H1 (cell line): Measurements from ENCODE around the gene HNF1A. TPM values are rescaled to one million over a fixed set of nuclear protein-coding genes. Genes with fewer than 3 reads are reported as not detected.

ENCODE experiments used
- CTCF ChIA-PET: fragments of 300-600 bp; sonication (Branson Sonifier 250); formaldehyde crosslinking; loops from one replicate; lab custom pipeline; 2021; ENCODE audit not compliant: partially characterized antibody; lab: Charles Lee
- POLR2A ChIA-PET: fragments of 300-600 bp; sonication (Branson Sonifier 250); formaldehyde crosslinking; loops from one replicate; lab custom pipeline; 2021; ENCODE audit warnings: inconsistent platforms; ENCODE audit not compliant: partially characterized antibody; lab: Charles Lee
- DNase-seq, 2 experiments: peaks; one replicate each; pipeline versions ENCODE4 v3.0.0 to v3.0.0-alpha.2; 2010 to 2022; ENCODE audit warnings: low spot score in 2 of 2, low read depth in 1 of 2, mixed read lengths in 1 of 2
- FAIRE-seq: peaks from 2 replicates; lab custom pipeline; 2011; peaks lifted over from hg19 to GRCh38; lab: Jason Lieb, UNC
- H2AFZ ChIP-seq: 2 replicates; pipeline ENCODE4 v1.8.1; 2012; ENCODE audit warnings: low read length, inconsistent platforms
- H2AK5ac ChIP-seq: 2 replicates; pipeline ENCODE4 v1.6.1; 2013; ENCODE audit warnings: low read depth, low read length
- H2BK120ac ChIP-seq: replicated peaks from 2 replicates; pipeline ENCODE3; 2013; ENCODE audit warnings: low read depth, low read length, inconsistent platforms
- H2BK12ac ChIP-seq: 2 replicates; pipeline ENCODE4 v1.6.1; 2013; ENCODE audit warnings: low read depth, low read length
- H2BK15ac ChIP-seq: 2 replicates; pipeline ENCODE4 v1.6.1; 2013; ENCODE audit warnings: low read length
- H2BK20ac ChIP-seq: 2 replicates; pipeline ENCODE4 v1.6.1; 2013; ENCODE audit warnings: low read length
- H2BK5ac ChIP-seq: 2 replicates; pipeline ENCODE4 v1.6.1; 2013; ENCODE audit warnings: low read depth, low read length
- H3K14ac ChIP-seq: 2 replicates; pipeline ENCODE4 v1.6.1; 2013; ENCODE audit warnings: inconsistent platforms; ENCODE audit not compliant: insufficient read length
- H3K18ac ChIP-seq: 2 replicates; pipeline ENCODE4 v1.6.1; 2013; ENCODE audit warnings: low read length; ENCODE audit errors: extremely low read depth
- H3K23ac ChIP-seq: 2 replicates; pipeline ENCODE4 v1.6.1; 2013; ENCODE audit warnings: inconsistent platforms; ENCODE audit not compliant: insufficient read length
- H3K23me2 ChIP-seq: 2 replicates; pipeline ENCODE4 v1.6.1; 2013; ENCODE audit warnings: low read depth, low read length
- H3K27ac ChIP-seq: 2 replicates; pipeline ENCODE4 v1.6.1; 2011; ENCODE audit warnings: low read depth, low read length, inconsistent platforms
- H3K27me3 ChIP-seq, 4 experiments: replicated peaks in 1 of 4; 1 replicate in 1 of 4; 2 replicates in 3 of 4; pipeline versions ENCODE4 v1.6.1 to v1.8.1; 2011 to 2013; ENCODE audit warnings: low read length in 3 of 4, mild to moderate bottlenecking in 3 of 4, inconsistent platforms in 2 of 4, mixed read lengths in 2 of 4, moderate library complexity in 1 of 4; ENCODE audit not compliant: control insufficient read depth in 3 of 4, insufficient read depth in 3 of 4; ENCODE audit errors: extremely low read depth in 1 of 4
- H3K36me3 ChIP-seq, 4 experiments: 2 replicates each; pipeline versions ENCODE4 v1.6.1 to v1.8.1; 2011 to 2013; ENCODE audit warnings: mild to moderate bottlenecking in 4 of 4, low read length in 3 of 4, moderate library complexity in 2 of 4, control low read depth in 1 of 4, inconsistent platforms in 1 of 4; ENCODE audit not compliant: insufficient read depth in 4 of 4, control insufficient read depth in 2 of 4
- H3K4ac ChIP-seq: replicated peaks from 2 replicates; pipeline ENCODE3; 2013; ENCODE audit warnings: low read length, low read depth, mixed read lengths, inconsistent platforms; ENCODE audit not compliant: insufficient read length
- H3K4me1 ChIP-seq, 4 experiments: replicated peaks in 1 of 4; 1 replicate in 1 of 4; 2 replicates in 3 of 4; pipeline versions ENCODE4 v1.6.1 to v1.8.1; 2011 to 2013; ENCODE audit warnings: low read length in 3 of 4, inconsistent platforms in 2 of 4, mixed read lengths in 1 of 4; ENCODE audit not compliant: insufficient read depth in 4 of 4, control insufficient read depth in 3 of 4
- H3K4me2 ChIP-seq, 2 experiments: 2 replicates each; pipeline versions ENCODE4 v1.6.1 to v1.8.1; 2011 to 2013; ENCODE audit warnings: low read depth in 2 of 2, low read length in 2 of 2, control low read depth in 1 of 2, inconsistent platforms in 1 of 2, mild to moderate bottlenecking in 1 of 2; ENCODE audit not compliant: insufficient read depth in 1 of 2
- H3K4me3 ChIP-seq, 4 experiments: fragments of 200-600, 300-600 bp in 1 of 4; sonication (generic), shearing (Covaris generic), sonication (Bioruptor Twin) in 1 of 4; 2 replicates each; pipeline versions ENCODE4 v1.5.1 to v1.8.1; 2011 to 2016; ENCODE audit warnings: low read length in 4 of 4, low read depth in 3 of 4, control low read depth in 2 of 4, inconsistent platforms in 2 of 4, mild to moderate bottlenecking in 2 of 4, mixed read lengths in 1 of 4, moderate library complexity in 1 of 4; ENCODE audit not compliant: insufficient read depth in 2 of 4; ENCODE audit errors: extremely low read depth in 1 of 4
- H3K56ac ChIP-seq: replicated peaks from 2 replicates; pipeline ENCODE3; 2013; ENCODE audit warnings: low read depth, mild to moderate bottlenecking, mixed read lengths, low read length, inconsistent platforms; ENCODE audit not compliant: insufficient read length
- H3K79me1 ChIP-seq: 2 replicates; pipeline ENCODE4 v1.6.1; 2013; ENCODE audit warnings: low read depth, low read length, control low read depth
- H3K79me2 ChIP-seq, 2 experiments: 2 replicates each; pipeline versions ENCODE4 v1.6.1 to v1.8.1; 2012 to 2013; ENCODE audit warnings: low read length in 2 of 2, mild to moderate bottlenecking in 2 of 2, inconsistent platforms in 1 of 2; ENCODE audit not compliant: insufficient read depth in 2 of 2, control insufficient read depth in 1 of 2
- H3K9ac ChIP-seq, 4 experiments: replicated peaks in 1 of 4; 1 replicate in 1 of 4; 2 replicates in 3 of 4; pipeline versions ENCODE4 v1.6.1 to v1.8.1; 2011 to 2013; ENCODE audit warnings: low read depth in 3 of 4, low read length in 3 of 4, control low read depth in 2 of 4, mild to moderate bottlenecking in 2 of 4, moderate library complexity in 2 of 4, inconsistent platforms in 1 of 4; ENCODE audit errors: extremely low read depth in 1 of 4
- H3K9me3 ChIP-seq, 2 experiments: 2 replicates each; pipeline versions ENCODE4 v1.6.1 to v1.8.1; 2012 to 2013; ENCODE audit warnings: mild to moderate bottlenecking in 2 of 2, moderate library complexity in 2 of 2, control low read depth in 1 of 2, inconsistent platforms in 1 of 2, low read depth in 1 of 2, low read length in 1 of 2, mixed read lengths in 1 of 2; ENCODE audit not compliant: insufficient read depth in 2 of 2
- H4K20me1 ChIP-seq, 2 experiments: replicated peaks in 1 of 2; 2 replicates each; pipeline versions ENCODE3 to v1.8.1; 2011 to 2013; ENCODE audit warnings: inconsistent platforms in 2 of 2, low read length in 2 of 2, mild to moderate bottlenecking in 1 of 2; ENCODE audit not compliant: insufficient read depth in 2 of 2, control insufficient read depth in 1 of 2
- H4K5ac ChIP-seq: 2 replicates; pipeline ENCODE4 v1.6.1; 2013; ENCODE audit warnings: low read length, low read depth, mixed read lengths, inconsistent platforms; ENCODE audit not compliant: insufficient read length
- H4K8ac ChIP-seq: 2 replicates; pipeline ENCODE4 v1.8.0; 2013; ENCODE audit warnings: mild to moderate bottlenecking, moderate library complexity, low read length, inconsistent platforms; ENCODE audit not compliant: insufficient read depth; ENCODE audit errors: extremely low read depth
- H4K91ac ChIP-seq: replicated peaks from 2 replicates; pipeline ENCODE3; 2013; ENCODE audit warnings: low read length, mixed read lengths, inconsistent platforms; ENCODE audit not compliant: insufficient read length
- FOSL1 ChIP-seq: IDR thresholded peaks from 2 replicates; pipeline ENCODE4 v1.6.1; 2011; ENCODE audit warnings: mild to moderate bottlenecking, low read depth, low read length, moderate library complexity; ENCODE audit not compliant: insufficient read depth
- GABPA ChIP-seq: IDR thresholded peaks from 2 replicates; pipeline ENCODE4 v1.6.1; 2011; ENCODE audit warnings: mild to moderate bottlenecking, low read length, moderate library complexity, borderline replicate concordance; ENCODE audit not compliant: insufficient read depth
- RBBP5 ChIP-seq: IDR thresholded peaks from 2 replicates; pipeline ENCODE4 v1.7.1; 2012; ENCODE audit warnings: low read depth, mild to moderate bottlenecking, inconsistent platforms, low read length, moderate library complexity, borderline replicate concordance
- TAF1 ChIP-seq: IDR thresholded peaks from 2 replicates; pipeline ENCODE4 v1.6.1; 2011; ENCODE audit warnings: mild to moderate bottlenecking, low read depth, low read length
- TEAD4 ChIP-seq: IDR thresholded peaks from 2 replicates; pipeline ENCODE4 v1.6.1; 2012; ENCODE audit warnings: low read depth, low read length, inconsistent platforms, mixed read lengths
- USF2 ChIP-seq: IDR thresholded peaks from 2 replicates; pipeline ENCODE4 v1.6.1; 2011; ENCODE audit warnings: low read length, improper control_type of control experiment
- WGBS, 2 experiments: shearing (Covaris generic) in 1 of 2; methylation state at CpG; one replicate each; pipeline versions ENCODE4 v1.1.6 to v1.1.7; 2013 to 2015; ENCODE audit warnings: low lambda C conversion rate in 2 of 2, mixed read lengths in 2 of 2, inconsistent platforms in 1 of 2, low coverage in 1 of 2, missing lambda C conversion rate in 1 of 2; ENCODE audit not compliant: insufficient replicate concordance in 2 of 2, insufficient coverage in 1 of 2, insufficient read length in 1 of 2; ENCODE audit errors: extremely low coverage in 1 of 2, missing lambda C conversion rate in 1 of 2; 5-methylcytosine and 5-hydroxymethylcytosine counted together
- polyA plus RNA-seq, 7 experiments: library from polyadenylated mRNA; depleted of rRNA in 3 of 7; stranded (reverse) in 5 of 7; unstranded in 2 of 7; fragments of >200 nt in 5 of 7; fragments of 200-250 nt in 2 of 7; gene quantifications; 1 replicate in 5 of 7; 2 replicates in 1 of 7; 4 replicates in 1 of 7; pipeline versions ENCODE4 v1.2.1 to v1.2.3, GENCODE V29; 2011 to 2013; ENCODE audit warnings: missing spikeins in 2 of 7, mixed read lengths in 2 of 7
- total RNA-seq: library from RNA; stranded (reverse); fragmentation: NEBNext Ultra II Directional; extraction: Animal tissue kit (Norgen Biotek cat#: 25700); gene quantifications from 2 replicates; pipeline ENCODE4 v1.2.1, GENCODE V29; 2021
- TF ChIP-seq, protein P1 (sequence below), 3 experiments: IDR thresholded peaks; 1 replicate in 2 of 3; 2 replicates in 1 of 3; pipeline versions ENCODE4 v1.5.1 to v1.6.1; 2011; ENCODE audit warnings: low read length in 3 of 3, mild to moderate bottlenecking in 3 of 3, inconsistent platforms in 2 of 3, low read depth in 1 of 3, moderate library complexity in 1 of 3; ENCODE audit not compliant: insufficient read depth in 1 of 3; ENCODE audit errors: control extremely low read depth in 1 of 3

HNF1A gene
- total and polyA plus RNA-seq, 2 of the 8 experiments (the other 6 are each of a cell fraction or from before 2014, with no cell fraction given), result not detected

GRCh38 chr12:120928864-120929652, 49.3 kb upstream of the HNF1A start:
- H3K79me2 ChIP-seq, result no peaks in the 10 kb centered on the region
- H2BK12ac ChIP-seq, result peak overlapping the region; percentile 68; the same call in 1 of the 2 replicates
- peak overlapping the region in 3 of 4 experiments; percentile 23 to 42 (median 26); a peak in 4 of 8 replicates for H3K4me3 ChIP-seq
- no peaks in the 10 kb centered on the region for H3K36me3 ChIP-seq
- ChIA-PET CTCF (interaction anchor here (1.0 to 1.8 kb wide), 3 partner anchors 11 to 77 kb away, joined by 3 to 5 read pairs (median 4); no protein-coding TSS in a partner anchor), POLR2A (interaction anchor here (0.6 to 1.1 kb wide), 3 partner anchors 23 to 180 kb away, joined by 3 to 5 read pairs (median 3); no protein-coding TSS in a partner anchor)
- peak overlapping the region; percentile 82; the same call in 1 of the 2 replicates for H2BK5ac ChIP-seq
- peak overlapping the region; percentile 88 for H3K27ac ChIP-seq
- H2BK20ac ChIP-seq, result peak overlapping the region; percentile 21; the same call in 1 of the 2 replicates
- H2AK5ac ChIP-seq, result no peak overlapping the region
- H3K27me3 ChIP-seq, result no peaks in the 10 kb centered on the region
- H3K18ac ChIP-seq, result peak overlapping the region; percentile 10
- no peak for FAIRE-seq
- H4K91ac ChIP-seq, result peak overlapping the region; percentile 45
- H3K79me1 ChIP-seq, result no peaks in the 10 kb centered on the region
- no peak overlapping the region for H3K14ac ChIP-seq
- H4K20me1 ChIP-seq, result no peaks in the 10 kb centered on the region
- H3K4ac ChIP-seq, result no peak overlapping the region
- no peak overlapping the region for H2BK120ac ChIP-seq
- peak overlapping the region; percentile 95 for H2AFZ ChIP-seq
- peak overlapping the region; percentile 65; the same call in 1 of the 2 replicates for H2BK15ac ChIP-seq
- peak in 1 of 2 experiments; percentile 66 for DNase-seq
- peak overlapping the region; percentile 36 to 67 for H3K4me2 ChIP-seq
- no peak overlapping the region for H3K23ac ChIP-seq
- no peaks in the 10 kb centered on the region for H3K23me2 ChIP-seq
- H3K4me1 ChIP-seq, result peaks cover 0 to 18% (median 11%) of the 10 kb centered on the region in 4 experiments; a peak in 6 of 7 replicates
- H3K9me3 ChIP-seq, result no peaks in the 10 kb centered on the region
- H3K9ac ChIP-seq, result peak overlapping the region in 2 of 4 experiments; percentile 29 to 45; a peak in 3 of 7 replicates
- H4K5ac ChIP-seq, result peak overlapping the region; percentile 19
- H3K56ac ChIP-seq, result no peak overlapping the region
- H4K8ac ChIP-seq, result peak overlapping the region; percentile 45; the same call in 1 of the 2 replicates
- 51% methylated on average over 13 of the region's 13 CpGs; no CpG with 5 or more reads in 1 of the 2 experiments for WGBS, 2 experiments
- TF ChIP-seq FOSL1, result no peak
- TF ChIP-seq USF2, result no peak
- TF ChIP-seq RBBP5, result peak; percentile 100
- no peak for TF ChIP-seq TAF1
- TF ChIP-seq, protein P1, sequence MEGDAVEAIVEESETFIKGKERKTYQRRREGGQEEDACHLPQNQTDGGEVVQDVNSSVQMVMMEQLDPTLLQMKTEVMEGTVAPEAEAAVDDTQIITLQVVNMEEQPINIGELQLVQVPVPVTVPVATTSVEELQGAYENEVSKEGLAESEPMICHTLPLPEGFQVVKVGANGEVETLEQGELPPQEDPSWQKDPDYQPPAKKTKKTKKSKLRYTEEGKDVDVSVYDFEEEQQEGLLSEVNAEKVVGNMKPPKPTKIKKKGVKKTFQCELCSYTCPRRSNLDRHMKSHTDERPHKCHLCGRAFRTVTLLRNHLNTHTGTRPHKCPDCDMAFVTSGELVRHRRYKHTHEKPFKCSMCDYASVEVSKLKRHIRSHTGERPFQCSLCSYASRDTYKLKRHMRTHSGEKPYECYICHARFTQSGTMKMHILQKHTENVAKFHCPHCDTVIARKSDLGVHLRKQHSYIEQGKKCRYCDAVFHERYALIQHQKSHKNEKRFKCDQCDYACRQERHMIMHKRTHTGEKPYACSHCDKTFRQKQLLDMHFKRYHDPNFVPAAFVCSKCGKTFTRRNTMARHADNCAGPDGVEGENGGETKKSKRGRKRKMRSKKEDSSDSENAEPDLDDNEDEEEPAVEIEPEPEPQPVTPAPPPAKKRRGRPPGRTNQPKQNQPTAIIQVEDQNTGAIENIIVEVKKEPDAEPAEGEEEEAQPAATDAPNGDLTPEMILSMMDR (IDR thresholded peaks at IDR 0.05; ENCODE audit: control extremely low read depth in 1 of 3, insufficient read depth in 1 of 3, low read depth in 1 of 3, low read length in 3 of 3), result no peak
- TF ChIP-seq TEAD4, result peak; percentile 90
- TF ChIP-seq GABPA, result no peak
